ENCODE results near the gene KRTAP12-3.
"Not testable (repeated sequence)": the region's sequence is repeated elsewhere in the genome, so short reads cannot be mapped to it uniquely, and the experiment has no call there.

GRCh38 chr21:44637851-44638348, 19.8 kb upstream of the KRTAP12-3 start:
- not testable (repeated sequence) for TF ChIP-seq JUNB (IDR thresholded peaks at IDR 0.05); JUN (IDR thresholded peaks at IDR 0.05); MAZ (IDR thresholded peaks at IDR 0.05; ENCODE audit: borderline replicate concordance, low read depth, low read length); POLR2A (IDR thresholded peaks at IDR 0.05; ENCODE audit: low read length)
- TF ChIP-seq, protein P1, sequence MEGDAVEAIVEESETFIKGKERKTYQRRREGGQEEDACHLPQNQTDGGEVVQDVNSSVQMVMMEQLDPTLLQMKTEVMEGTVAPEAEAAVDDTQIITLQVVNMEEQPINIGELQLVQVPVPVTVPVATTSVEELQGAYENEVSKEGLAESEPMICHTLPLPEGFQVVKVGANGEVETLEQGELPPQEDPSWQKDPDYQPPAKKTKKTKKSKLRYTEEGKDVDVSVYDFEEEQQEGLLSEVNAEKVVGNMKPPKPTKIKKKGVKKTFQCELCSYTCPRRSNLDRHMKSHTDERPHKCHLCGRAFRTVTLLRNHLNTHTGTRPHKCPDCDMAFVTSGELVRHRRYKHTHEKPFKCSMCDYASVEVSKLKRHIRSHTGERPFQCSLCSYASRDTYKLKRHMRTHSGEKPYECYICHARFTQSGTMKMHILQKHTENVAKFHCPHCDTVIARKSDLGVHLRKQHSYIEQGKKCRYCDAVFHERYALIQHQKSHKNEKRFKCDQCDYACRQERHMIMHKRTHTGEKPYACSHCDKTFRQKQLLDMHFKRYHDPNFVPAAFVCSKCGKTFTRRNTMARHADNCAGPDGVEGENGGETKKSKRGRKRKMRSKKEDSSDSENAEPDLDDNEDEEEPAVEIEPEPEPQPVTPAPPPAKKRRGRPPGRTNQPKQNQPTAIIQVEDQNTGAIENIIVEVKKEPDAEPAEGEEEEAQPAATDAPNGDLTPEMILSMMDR (IDR thresholded peaks at IDR 0.05): not testable (repeated sequence)

Data from A549 (cell line).